HG03520 (cell line): Measurements from ENCODE around the gene RASGRP2.

Experiments used
- ATAC-seq: cut with Tn5 transposase; IDR thresholded peaks from one replicate; pipeline ENCODE4 v1.9.1; 2021; ENCODE audit warnings: mild to moderate bottlenecking, moderate library complexity; ENCODE audit not compliant: unreplicated experiment

RASGRP2 gene

GRCh38 chr11:64698427-64698826, 45.5 kb downstream of the RASGRP2 start:
- ATAC-seq, result no peak

- no peak for ATAC-seq
These were observed 46.1 kb downstream of the RASGRP2 start for GRCh38 chr11:64697663-64698375.

GRCh38 chr11:64696045-64696444, 47.9 kb downstream of the RASGRP2 start:
- ATAC-seq, result no peak

GRCh38 chr11:64695548-64695947, 48.4 kb downstream of the RASGRP2 start:
- no peak for ATAC-seq

GRCh38 chr11:64694821-64695365, 49.0 kb downstream of the RASGRP2 start:
- ATAC-seq, result no peak

- ATAC-seq, result no peak
These were observed 49.8 kb downstream of the RASGRP2 start for GRCh38 chr11:64694026-64694755.

GRCh38 chr11:64692764-64693331, 51.1 kb downstream of the RASGRP2 start:
- ATAC-seq, result no peak

- ATAC-seq, result no peak
These were observed 52.4 kb downstream of the RASGRP2 start for GRCh38 chr11:64691543-64691942.

GRCh38 chr11:64690235-64690634, 53.7 kb downstream of the RASGRP2 start:
- no peak for ATAC-seq

- no peak for ATAC-seq
These were observed 55.4 kb downstream of the RASGRP2 start for GRCh38 chr11:64688534-64688982.

GRCh38 chr11:64687643-64688533, 56.1 kb downstream of the RASGRP2 start:
- no peak for ATAC-seq

GRCh38 chr11:64687204-64687603, 56.7 kb downstream of the RASGRP2 start:
- no peak for ATAC-seq

- no peak for ATAC-seq
These were observed 57.3 kb downstream of the RASGRP2 start for GRCh38 chr11:64686466-64687170.

GRCh38 chr11:64685536-64685935, 58.4 kb downstream of the RASGRP2 start:
- ATAC-seq, result no peak

GRCh38 chr11:64684357-64684756, 59.6 kb downstream of the RASGRP2 start:
- no peak for ATAC-seq

- no peak for ATAC-seq
These were observed 62.8 kb downstream of the RASGRP2 start for GRCh38 chr11:64681171-64681570.

GRCh38 chr11:64679846-64680245, 64.1 kb downstream of the RASGRP2 start:
- ATAC-seq, result no peak

- ATAC-seq, result no peak
These were observed 66.4 kb downstream of the RASGRP2 start for GRCh38 chr11:64677441-64678023.
